HepG2 (cell line): ENCODE measurements around the gene UTP15. TPM values are rescaled to one million over a fixed set of nuclear protein-coding genes. Genes with fewer than 3 reads are reported as not detected.

Source experiments
- AHR ChIP-seq: IDR thresholded peaks from 2 replicates; pipeline ENCODE4 v1.6.1; 2018; ENCODE audit warnings: missing genetic modification reagents, missing compliant biosample characterization
- ASH2L ChIP-seq: fragments of 300-600, 200-600 bp; sonication (generic); IDR thresholded peaks from 2 replicates; pipeline ENCODE4 v1.7.0; 2017; ENCODE audit warnings: low read depth, mild to moderate bottlenecking, moderate library complexity, mixed read lengths, low read length; ENCODE audit not compliant: insufficient read length
- DNMT1 ChIP-seq: sonication (generic); formaldehyde crosslinking; IDR thresholded peaks from 2 replicates; pipeline ENCODE4 v1.5.1; 2020; ENCODE audit warnings: mild to moderate bottlenecking, missing genetic modification reagents
- EHMT2 ChIP-seq: fragments of 200-600 bp; sonication (generic); IDR thresholded peaks from 2 replicates; pipeline ENCODE4 v1.7.0; 2017; ENCODE audit warnings: antibody characterized with exemption, low read depth, low read length, borderline replicate concordance
- ESRRA ChIP-seq: sonication (generic); formaldehyde crosslinking; IDR thresholded peaks from 2 replicates; pipeline ENCODE4 v1.5.1; 2020; ENCODE audit warnings: mild to moderate bottlenecking, low read depth, missing genetic modification reagents
- GMEB2 ChIP-seq: IDR thresholded peaks from 2 replicates; pipeline ENCODE4 v1.6.1; 2016; ENCODE audit warnings: missing biosample characterization, missing genetic modification reagents, low read depth
- HDAC2 ChIP-seq: sonication (generic); formaldehyde crosslinking; IDR thresholded peaks from 2 replicates; pipeline ENCODE4 v1.4.0; 2020; ENCODE audit warnings: missing genetic modification reagents
- JUND ChIP-seq: sonication (generic); formaldehyde crosslinking; IDR thresholded peaks from 2 replicates; pipeline ENCODE4 v1.8.0; 2022; ENCODE audit warnings: mild to moderate bottlenecking, missing genetic modification reagents
- KLF11 ChIP-seq: IDR thresholded peaks from 2 replicates; pipeline ENCODE4 v1.6.1; 2016; ENCODE audit warnings: missing compliant biosample characterization
- MAZ ChIP-seq, 2 experiments: sonication (generic) in 1 of 2; formaldehyde crosslinking in 1 of 2; IDR thresholded peaks; 2 replicates each; pipeline versions ENCODE4 v1.5.0 to v1.6.1; 2012 to 2020; ENCODE audit warnings: low read depth in 2 of 2, mild to moderate bottlenecking in 2 of 2, borderline replicate concordance in 1 of 2, improper control_type of control experiment in 1 of 2, low read length in 1 of 2, missing genetic modification reagents in 1 of 2, moderate library complexity in 1 of 2
- MBNL3 ChIP-seq: fragments of 250-450 bp; sonication (Bioruptor Pico); conservative IDR thresholded peaks from 2 replicates; pipeline ENCODE4 v1.8.0; 2022; ENCODE audit warnings: mild to moderate bottlenecking, inconsistent platforms
- MEIS1 ChIP-seq: sonication (generic); formaldehyde crosslinking; IDR thresholded peaks from 2 replicates; pipeline ENCODE4 v1.9.0; 2021; ENCODE audit warnings: mild to moderate bottlenecking, missing genetic modification reagents, moderate library complexity, borderline replicate concordance
- MTF1 ChIP-seq: sonication (generic); formaldehyde crosslinking; IDR thresholded peaks from 2 replicates; pipeline ENCODE4 v1.5.0; 2020; ENCODE audit warnings: missing genetic modification reagents
- NFATC3 ChIP-seq: sonication (generic); formaldehyde crosslinking; IDR thresholded peaks from 2 replicates; pipeline ENCODE4 v1.5.1; 2020; ENCODE audit warnings: mild to moderate bottlenecking, missing genetic modification reagents
- POGZ ChIP-seq: sonication (generic); formaldehyde crosslinking; IDR thresholded peaks from 2 replicates; pipeline ENCODE4 v1.4.0; 2020; ENCODE audit warnings: mild to moderate bottlenecking, missing genetic modification reagents
- RARA ChIP-seq: IDR thresholded peaks from 2 replicates; pipeline ENCODE4 v1.6.1; 2016; ENCODE audit warnings: missing genetic modification reagents, missing compliant biosample characterization
- SMAD9 ChIP-seq: sonication (generic); formaldehyde crosslinking; IDR thresholded peaks from 2 replicates; pipeline ENCODE4 v1.5.1; 2020; ENCODE audit warnings: mild to moderate bottlenecking, missing genetic modification reagents
- SNRNP70 ChIP-seq: fragments of 200-400 bp; formaldehyde crosslinking; IDR thresholded peaks from 2 replicates; pipeline ENCODE4 v1.6.1; 2017; ENCODE audit warnings: mild to moderate bottlenecking, low read depth, low read length, moderate library complexity
- SOX13 ChIP-seq, 3 experiments: fragments of 450-650 bp in 1 of 3; sonication (generic) in 1 of 3; formaldehyde crosslinking in 1 of 3; IDR thresholded peaks in 2 of 3; conservative IDR thresholded peaks in 1 of 3; 2 replicates each; pipeline versions ENCODE4 v1.5.0 to v1.6.1; 2016 to 2020; ENCODE audit warnings: antibody characterized with exemption in 1 of 3, mild to moderate bottlenecking in 1 of 3, missing compliant biosample characterization in 1 of 3, missing genetic modification reagents in 1 of 3, moderate library complexity in 1 of 3
- SRF ChIP-seq: IDR thresholded peaks from 2 replicates; pipeline ENCODE4 v1.6.1; 2011; ENCODE audit warnings: mild to moderate bottlenecking, low read depth, low read length, moderate library complexity
- TAF1 ChIP-seq: sonication (generic); formaldehyde crosslinking; IDR thresholded peaks from 2 replicates; pipeline ENCODE4 v1.4.0; 2020; ENCODE audit warnings: missing genetic modification reagents
- XBP1 ChIP-seq: sonication (generic); formaldehyde crosslinking; IDR thresholded peaks from 2 replicates; pipeline ENCODE4 v1.5.0; 2020; ENCODE audit warnings: missing genetic modification reagents
- ZFP36 ChIP-seq: fragments of 150-350 bp; IDR thresholded peaks from 2 replicates; pipeline ENCODE4 v1.6.1; 2018; ENCODE audit warnings: borderline replicate concordance, low read length, low read depth; ENCODE audit not compliant: partially characterized antibody
- ZFP36L2 ChIP-seq: sonication (generic); formaldehyde crosslinking; IDR thresholded peaks from 2 replicates; pipeline ENCODE4 v1.4.0; 2020; ENCODE audit warnings: missing genetic modification reagents
- ZFY ChIP-seq: sonication (generic); formaldehyde crosslinking; IDR thresholded peaks from 2 replicates; pipeline ENCODE4 v1.4.0; 2020; ENCODE audit warnings: missing genetic modification reagents
- ZNF451 ChIP-seq: sonication (generic); formaldehyde crosslinking; IDR thresholded peaks from 2 replicates; pipeline ENCODE4 v1.5.0; 2020; ENCODE audit warnings: mild to moderate bottlenecking, missing genetic modification reagents
- ZNF460 ChIP-seq: sonication (generic); formaldehyde crosslinking; IDR thresholded peaks from 2 replicates; pipeline ENCODE4 v1.5.1; 2020; ENCODE audit warnings: missing genetic modification reagents, mild to moderate bottlenecking, borderline replicate concordance
- ZNF543 ChIP-seq: sonication (generic); formaldehyde crosslinking; IDR thresholded peaks from 2 replicates; pipeline ENCODE4 v1.4.0; 2020; ENCODE audit warnings: mild to moderate bottlenecking, missing genetic modification reagents
- ZNF7 ChIP-seq: IDR thresholded peaks from 2 replicates; pipeline ENCODE4 v1.6.1; 2016; ENCODE audit warnings: missing biosample characterization, missing genetic modification reagents
- ZNF768 ChIP-seq: sonication (generic); formaldehyde crosslinking; IDR thresholded peaks from 2 replicates; pipeline ENCODE4 v1.4.0; 2020; ENCODE audit warnings: missing genetic modification reagents
- ZNF841 ChIP-seq: sonication (generic); formaldehyde crosslinking; IDR thresholded peaks from 2 replicates; pipeline ENCODE4 v1.8.1; 2023; ENCODE audit warnings: missing genetic modification reagents, borderline replicate concordance
- polyA plus RNA-seq, 8 experiments: library from polyadenylated mRNA; depleted of rRNA in 3 of 8; stranded (reverse) in 7 of 8; unstranded in 1 of 8; fragments of >200 nt; fragmentation: Illumina TruSeq in 4 of 8; extraction: Trizol in 4 of 8; gene quantifications; 2 replicates each; pipeline versions ENCODE4 v1.2.1 to v1.2.3, GENCODE V29; 2011 to 2016; ENCODE audit warnings: low read depth in 4 of 8, missing spikeins in 1 of 8, mixed read lengths in 1 of 8; ENCODE audit not compliant: insufficient read depth in 1 of 8
- total RNA-seq, 5 experiments: library from RNA; depleted of rRNA; stranded (reverse); fragments of >200 nt; fragmentation: Illumina TruSeq; extraction: Trizol; gene quantifications; 2 replicates each; pipeline ENCODE4 v1.2.3, GENCODE V29; 2016; ENCODE audit warnings: low read depth in 1 of 5
- TF ChIP-seq, protein P1 (sequence below): sonication (generic); formaldehyde crosslinking; IDR thresholded peaks from 2 replicates; pipeline ENCODE4 v1.8.1; 2023; ENCODE audit warnings: mild to moderate bottlenecking, missing genetic modification reagents

The UTP15 gene
- total and polyA plus RNA-seq, 2 of the 13 experiments (the other 11 are each of a cell fraction or from before 2014, with no cell fraction given): 7.3 to 35.8 TPM

GRCh38 chr5:73623901-73624404 lies 58.4 kb downstream of the UTP15 start (continued):
- TF ChIP-seq NFATC3 (CRISPR knock-in tag) (no peak), ZFY (CRISPR knock-in tag) (no peak), ZNF7 (CRISPR knock-in tag) (no peak), DNMT1 (CRISPR knock-in tag) (no peak), MEIS1 (CRISPR knock-in tag) (no peak), MTF1 (CRISPR knock-in tag) (no peak), JUND (CRISPR knock-in tag) (0 out of 2 replicates have a peak, but pooled peaks have one; percentile 51), XBP1 (CRISPR knock-in tag) (no peak), ZNF841 (CRISPR knock-in tag) (no peak), ZNF543 (CRISPR knock-in tag) (no peak), ASH2L (peak; percentile 90), SOX13 (IDR thresholded peaks at IDR 0.05) (peak; percentile 85), SOX13 (CRISPR knock-in tag; conservative IDR thresholded peaks at IDR 0.05 in 1 of 2, IDR thresholded peaks at IDR 0.05 in 1 of 2) (peak in 1 of 2 experiments; percentile 95; a peak in 2 of 4 replicates), MAZ (IDR thresholded peaks at IDR 0.05; ENCODE audit: borderline replicate concordance, low read depth, low read length) (no peak), MAZ (CRISPR knock-in tag; IDR thresholded peaks at IDR 0.05; ENCODE audit: low read depth) (no peak; the same call in 1 of the 2 replicates), ZNF768 (no peak), KLF11 (CRISPR knock-in tag) (no peak), HDAC2 (peak; percentile 95), ZFP36 (no peak), SRF (no peak), SNRNP70 (no peak), SMAD9 (CRISPR knock-in tag) (no peak), ESRRA (CRISPR knock-in tag) (peak; percentile 95), ZNF460 (CRISPR knock-in tag) (no peak), EHMT2 (no peak), ZFP36L2 (no peak), RARA (CRISPR knock-in tag) (peak; percentile 99), MBNL3 (no peak), GMEB2 (CRISPR knock-in tag) (no peak), AHR (no peak), POGZ (CRISPR knock-in tag) (peak; percentile 84), TAF1 (no peak), ZNF451 (CRISPR knock-in tag) (no peak)
- TF ChIP-seq, protein P1, sequence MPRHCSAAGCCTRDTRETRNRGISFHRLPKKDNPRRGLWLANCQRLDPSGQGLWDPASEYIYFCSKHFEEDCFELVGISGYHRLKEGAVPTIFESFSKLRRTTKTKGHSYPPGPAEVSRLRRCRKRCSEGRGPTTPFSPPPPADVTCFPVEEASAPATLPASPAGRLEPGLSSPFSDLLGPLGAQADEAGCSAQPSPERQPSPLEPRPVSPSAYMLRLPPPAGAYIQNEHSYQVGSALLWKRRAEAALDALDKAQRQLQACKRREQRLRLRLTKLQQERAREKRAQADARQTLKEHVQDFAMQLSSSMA (CRISPR knock-in tag): no peak
